HCT116 (cell line): Measurements from ENCODE around the gene C16orf82. TPM values are rescaled to one million over a fixed set of nuclear protein-coding genes. Genes with fewer than 3 reads are reported as not detected.

Experiments
- ATAC-seq: fragments of 200-7000 bp; cut with Tn5 transposase; 2 replicates; pipeline ENCODE4 v1.9.1; 2020; ENCODE audit warnings: mild to moderate bottlenecking, moderate library complexity
- BruUV-seq: library from RNA; stranded (reverse); fragments of 400-500 nt; replicated peaks from 2 replicates; lab custom pipeline; 2021; lab: Mats Ljungman, UMichigan
- CTCF ChIA-PET: fragments of 300-600 bp; sonication (Branson Sonifier 250); formaldehyde crosslinking; loops from one replicate; lab custom pipeline; 2021; ENCODE audit warnings: antibody characterized with exemption; lab: Charles Lee
- POLR2A ChIA-PET: fragments of 300-600, 350-600 bp; sonication (Branson Sonifier 250); formaldehyde crosslinking; loops from one replicate; lab custom pipeline; 2021; ENCODE audit warnings: antibody characterized with exemption; lab: Charles Lee
- RAD21 ChIA-PET, 2 experiments: fragments of 300-600 bp; sonication (Branson Sonifier 250); formaldehyde crosslinking; loops; one replicate each; lab custom pipeline; 2023; ENCODE audit warnings: low total read pairs in 2 of 2; ENCODE audit not compliant: uncharacterized antibody in 2 of 2, unreplicated experiment in 2 of 2, low non-redundant PET in 1 of 2; lab: Charles Lee
- DNase-seq: peaks from one replicate; pipeline ENCODE4 v3.0.0-alpha.2; 2010; ENCODE audit warnings: low read depth, low spot score
- H2AFZ ChIP-seq: fragments of 200-600 bp; shearing (Covaris generic), sonication (generic); 2 replicates; pipeline ENCODE4 v1.6.1; 2017; ENCODE audit warnings: low read depth, mixed run types, mixed read lengths, antibody characterized with exemption, low read length; ENCODE audit not compliant: poor library complexity, severe bottlenecking
- H3K27ac ChIP-seq: 2 replicates; pipeline ENCODE4 v1.5.1; 2012; ENCODE audit warnings: low read depth, low read length
- H3K27me3 ChIP-seq: fragments of 200-600 bp; sonication (generic); 2 replicates; pipeline ENCODE4 v1.6.1; 2016; ENCODE audit warnings: mixed run types, low read length, mixed read lengths; ENCODE audit not compliant: insufficient read depth
- H3K36me3 ChIP-seq, 2 experiments: fragments of 200-500 bp in 1 of 2; fragments of 200-600 bp in 1 of 2; sonication (Bioruptor generic) in 1 of 2; sonication (generic) in 1 of 2; 2 replicates each; pipeline versions ENCODE4 v1.5.1 to v1.6.1; 2014 to 2016; ENCODE audit warnings: low read length in 2 of 2, inconsistent platforms in 1 of 2, mixed read lengths in 1 of 2, mixed run types in 1 of 2; ENCODE audit not compliant: insufficient read depth in 2 of 2, control insufficient read depth in 1 of 2
- H3K4me1 ChIP-seq, 2 experiments: fragments of 200-600 bp in 1 of 2; sonication (generic) in 1 of 2; 2 replicates each; pipeline versions ENCODE4 v1.5.1 to v1.6.1; 2012 to 2017; ENCODE audit warnings: low read length in 2 of 2, inconsistent platforms in 1 of 2, mild to moderate bottlenecking in 1 of 2, mixed read lengths in 1 of 2, mixed run types in 1 of 2, moderate library complexity in 1 of 2; ENCODE audit not compliant: insufficient read depth in 2 of 2, control insufficient read depth in 1 of 2
- H3K4me2 ChIP-seq: fragments of 200-600 bp; sonication (generic); 2 replicates; pipeline ENCODE4 v1.6.1; 2017; ENCODE audit warnings: mixed run types, low read length, mixed read lengths
- H3K4me3 ChIP-seq, 2 experiments: fragments of 200-600 bp in 1 of 2; sonication (generic) in 1 of 2; replicated peaks in 1 of 2; 2 replicates each; pipeline ENCODE4 v1.5.1; 2011 to 2016; ENCODE audit warnings: low read length in 2 of 2, control low read depth in 1 of 2, low read depth in 1 of 2, mild to moderate bottlenecking in 1 of 2, mixed read lengths in 1 of 2, mixed run types in 1 of 2
- H3K79me2 ChIP-seq: fragments of 200-600 bp; sonication (generic); 2 replicates; pipeline ENCODE4 v1.6.1; 2017; ENCODE audit warnings: mild to moderate bottlenecking, mixed run types, low read length, moderate library complexity, mixed read lengths; ENCODE audit not compliant: insufficient read depth
- H3K9ac ChIP-seq: fragments of 200-600 bp; sonication (generic); 2 replicates; pipeline ENCODE4 v1.6.1; 2016; ENCODE audit warnings: low read length, mixed read lengths
- H3K9me2 ChIP-seq: fragments of 200-600 bp; sonication (generic), shearing (Covaris generic); 2 replicates; pipeline ENCODE4 v1.6.1; 2017; ENCODE audit warnings: mixed run types, mild to moderate bottlenecking, moderate library complexity; ENCODE audit not compliant: insufficient read depth
- H3K9me3 ChIP-seq, 2 experiments: fragments of 200-500 bp in 1 of 2; fragments of 200-600 bp in 1 of 2; sonication (Bioruptor generic) in 1 of 2; sonication (generic) in 1 of 2; 2 replicates each; pipeline ENCODE4 v1.6.1; 2014 to 2017; ENCODE audit warnings: low read length in 2 of 2, mixed read lengths in 2 of 2, inconsistent platforms in 1 of 2, low read depth in 1 of 2, mild to moderate bottlenecking in 1 of 2, mixed run types in 1 of 2, moderate library complexity in 1 of 2; ENCODE audit not compliant: control insufficient read depth in 1 of 2, insufficient read depth in 1 of 2
- H4K20me1 ChIP-seq: fragments of 200-600 bp; sonication (generic), shearing (Covaris generic); 2 replicates; pipeline ENCODE4 v1.6.1; 2017; ENCODE audit warnings: mixed run types, mild to moderate bottlenecking, moderate library complexity; ENCODE audit not compliant: insufficient read depth
- CTCF ChIP-seq, 3 experiments: fragments of 200-600 bp in 1 of 3; sonication (generic) in 1 of 3; IDR thresholded peaks in 2 of 3; conservative IDR thresholded peaks in 1 of 3; 2 replicates each; pipeline ENCODE4 v1.5.1; 2012 to 2017; ENCODE audit warnings: low read depth in 2 of 3, low read length in 2 of 3, antibody characterized with exemption in 1 of 3, borderline replicate concordance in 1 of 3, control low read depth in 1 of 3, mild to moderate bottlenecking in 1 of 3, mixed read lengths in 1 of 3, mixed run types in 1 of 3, moderate library complexity in 1 of 3; ENCODE audit not compliant: insufficient read depth in 1 of 3
- RAD21 ChIP-seq: IDR thresholded peaks from 2 replicates; pipeline ENCODE4 v1.6.1; 2012; ENCODE audit warnings: low read depth, mild to moderate bottlenecking
- intact Hi-C: fragments of 100-400 bp; cut with micrococcal nuclease; formaldehyde crosslinking; loops from 2 replicates; pipeline ENCODE4 v1.10.0; 2022
- total RNA-seq: library from RNA; stranded (reverse); gene quantifications from one replicate; pipeline ENCODE4 v1.2.1, GENCODE V29; 2021; ENCODE audit not compliant: unreplicated experiment
- TF ChIP-seq, protein P1 (sequence below): IDR thresholded peaks from 2 replicates; pipeline ENCODE4 v1.6.1; 2012; ENCODE audit warnings: low read depth

Gene C16orf82
- total RNA-seq, 1 experiment from 2014 or later = not detected

- Histone ChIP-seq H2AFZ (no peak overlapping the region), H3K9me2 (no peaks in the 10 kb centered on the region), H3K79me2 (no peaks in the 10 kb centered on the region), H3K27ac (no peak overlapping the region), H3K4me3 (no peak overlapping the region), H3K9me3 (no peaks in the 10 kb centered on the region), H3K9ac (no peak overlapping the region), H3K27me3 (peaks cover 21% of the 10 kb centered on the region), H3K36me3 (no peaks in the 10 kb centered on the region), H3K4me2 (no peak overlapping the region), H4K20me1 (no peaks in the 10 kb centered on the region), H3K4me1 (no peaks in the 10 kb centered on the region)
- ChIA-PET CTCF (interaction anchor here (0.8 kb wide), 1 partner anchor 29 kb away, joined by 3 read pairs; no protein-coding TSS in a partner anchor), RAD21 (no interaction called here), POLR2A (no interaction called here)
- BruUV-seq = no TSS peak
- TF ChIP-seq RAD21 = peak; percentile 39
- peak; percentile 16 to 78 (median 71); a peak in 5 of 6 replicates for TF ChIP-seq CTCF (IDR thresholded peaks at IDR 0.05 in 2 of 3, conservative IDR thresholded peaks at IDR 0.05 in 1 of 3; ENCODE audit: borderline replicate concordance in 1 of 3, insufficient read depth in 1 of 3, low read depth in 2 of 3, low read length in 2 of 3)
- TF ChIP-seq, protein P1, sequence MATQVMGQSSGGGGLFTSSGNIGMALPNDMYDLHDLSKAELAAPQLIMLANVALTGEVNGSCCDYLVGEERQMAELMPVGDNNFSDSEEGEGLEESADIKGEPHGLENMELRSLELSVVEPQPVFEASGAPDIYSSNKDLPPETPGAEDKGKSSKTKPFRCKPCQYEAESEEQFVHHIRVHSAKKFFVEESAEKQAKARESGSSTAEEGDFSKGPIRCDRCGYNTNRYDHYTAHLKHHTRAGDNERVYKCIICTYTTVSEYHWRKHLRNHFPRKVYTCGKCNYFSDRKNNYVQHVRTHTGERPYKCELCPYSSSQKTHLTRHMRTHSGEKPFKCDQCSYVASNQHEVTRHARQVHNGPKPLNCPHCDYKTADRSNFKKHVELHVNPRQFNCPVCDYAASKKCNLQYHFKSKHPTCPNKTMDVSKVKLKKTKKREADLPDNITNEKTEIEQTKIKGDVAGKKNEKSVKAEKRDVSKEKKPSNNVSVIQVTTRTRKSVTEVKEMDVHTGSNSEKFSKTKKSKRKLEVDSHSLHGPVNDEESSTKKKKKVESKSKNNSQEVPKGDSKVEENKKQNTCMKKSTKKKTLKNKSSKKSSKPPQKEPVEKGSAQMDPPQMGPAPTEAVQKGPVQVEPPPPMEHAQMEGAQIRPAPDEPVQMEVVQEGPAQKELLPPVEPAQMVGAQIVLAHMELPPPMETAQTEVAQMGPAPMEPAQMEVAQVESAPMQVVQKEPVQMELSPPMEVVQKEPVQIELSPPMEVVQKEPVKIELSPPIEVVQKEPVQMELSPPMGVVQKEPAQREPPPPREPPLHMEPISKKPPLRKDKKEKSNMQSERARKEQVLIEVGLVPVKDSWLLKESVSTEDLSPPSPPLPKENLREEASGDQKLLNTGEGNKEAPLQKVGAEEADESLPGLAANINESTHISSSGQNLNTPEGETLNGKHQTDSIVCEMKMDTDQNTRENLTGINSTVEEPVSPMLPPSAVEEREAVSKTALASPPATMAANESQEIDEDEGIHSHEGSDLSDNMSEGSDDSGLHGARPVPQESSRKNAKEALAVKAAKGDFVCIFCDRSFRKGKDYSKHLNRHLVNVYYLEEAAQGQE = no peak
- DNase-seq (peak; percentile 29), ATAC-seq (peak; percentile 91)
- intact Hi-C loops = no loop called here
These were observed 14.2 kb downstream of the C16orf82 start for GRCh38 chr16:27080895-27081294.
